NCI-H2107 (cell line): Measurements from ENCODE around the gene CD300A.

Experiments used
- DNase-seq: peaks from one replicate; lab custom pipeline; 2025; lab: John Stamatoyannopoulos, UW

The CD300A gene

DNA sequence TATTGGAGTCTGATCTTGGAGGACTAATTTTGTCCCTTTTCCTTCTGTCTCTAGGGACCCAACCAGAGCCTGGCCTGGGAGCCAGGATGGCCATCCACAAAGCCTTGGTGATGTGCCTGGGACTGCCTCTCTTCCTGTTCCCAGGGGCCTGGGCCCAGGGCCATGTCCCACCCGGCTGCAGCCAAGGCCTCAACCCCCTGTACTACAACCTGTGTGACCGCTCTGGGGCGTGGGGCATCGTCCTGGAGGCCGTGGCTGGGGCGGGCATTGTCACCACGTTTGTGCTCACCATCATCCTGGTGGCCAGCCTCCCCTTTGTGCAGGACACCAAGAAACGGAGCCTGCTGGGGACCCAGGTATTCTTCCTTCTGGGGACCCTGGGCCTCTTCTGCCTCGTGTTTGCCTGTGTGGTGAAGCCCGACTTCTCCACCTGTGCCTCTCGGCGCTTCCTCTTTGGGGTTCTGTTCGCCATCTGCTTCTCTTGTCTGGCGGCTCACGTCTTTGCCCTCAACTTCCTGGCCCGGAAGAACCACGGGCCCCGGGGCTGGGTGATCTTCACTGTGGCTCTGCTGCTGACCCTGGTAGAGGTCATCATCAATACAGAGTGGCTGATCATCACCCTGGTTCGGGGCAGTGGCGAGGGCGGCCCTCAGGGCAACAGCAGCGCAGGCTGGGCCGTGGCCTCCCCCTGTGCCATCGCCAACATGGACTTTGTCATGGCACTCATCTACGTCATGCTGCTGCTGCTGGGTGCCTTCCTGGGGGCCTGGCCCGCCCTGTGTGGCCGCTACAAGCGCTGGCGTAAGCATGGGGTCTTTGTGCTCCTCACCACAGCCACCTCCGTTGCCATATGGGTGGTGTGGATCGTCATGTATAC, 26.5 kb upstream of the CD300A start:
- DNase-seq, result no peak

DNA sequence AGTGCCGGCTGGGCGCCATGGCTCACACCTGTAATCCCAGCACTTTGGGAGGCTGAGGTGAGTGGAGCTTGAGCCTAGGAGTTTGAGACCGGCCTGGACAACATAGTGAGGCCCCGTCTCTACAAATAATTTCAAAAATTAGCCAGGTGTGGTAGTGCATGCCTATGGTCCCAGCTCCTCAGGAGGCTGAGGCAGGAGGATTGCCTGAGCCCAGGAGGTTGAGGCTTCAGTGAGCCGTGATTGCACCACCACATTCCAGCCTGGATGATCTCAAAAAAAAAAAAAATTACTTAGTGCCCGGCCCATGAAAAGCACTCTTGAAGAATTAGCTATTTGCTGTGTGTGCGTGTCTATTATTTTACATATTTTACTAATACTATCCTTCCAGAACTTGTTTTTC, 24.9 kb upstream of the CD300A start:
- DNase-seq, result no peak

DNA sequence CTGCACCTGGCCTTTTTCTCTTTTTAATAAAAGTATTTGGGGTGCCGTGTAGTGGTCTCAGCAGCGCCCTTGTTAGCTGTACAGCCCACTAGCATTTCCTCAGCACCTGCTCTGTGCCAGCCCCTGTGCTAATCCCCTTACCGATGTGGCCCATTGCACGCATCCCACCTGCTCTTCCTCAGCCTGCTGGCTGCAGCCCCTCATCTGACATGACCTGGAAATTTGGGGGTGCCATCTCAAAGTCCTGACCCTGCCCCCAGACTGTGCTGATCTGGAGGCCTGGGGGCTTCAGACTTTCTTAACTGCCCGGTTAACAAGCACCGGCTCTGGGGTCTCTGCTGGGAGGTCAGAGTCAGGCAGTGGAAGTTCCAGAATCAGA, 24.2 kb upstream of the CD300A start:
- DNase-seq, result no peak

DNA sequence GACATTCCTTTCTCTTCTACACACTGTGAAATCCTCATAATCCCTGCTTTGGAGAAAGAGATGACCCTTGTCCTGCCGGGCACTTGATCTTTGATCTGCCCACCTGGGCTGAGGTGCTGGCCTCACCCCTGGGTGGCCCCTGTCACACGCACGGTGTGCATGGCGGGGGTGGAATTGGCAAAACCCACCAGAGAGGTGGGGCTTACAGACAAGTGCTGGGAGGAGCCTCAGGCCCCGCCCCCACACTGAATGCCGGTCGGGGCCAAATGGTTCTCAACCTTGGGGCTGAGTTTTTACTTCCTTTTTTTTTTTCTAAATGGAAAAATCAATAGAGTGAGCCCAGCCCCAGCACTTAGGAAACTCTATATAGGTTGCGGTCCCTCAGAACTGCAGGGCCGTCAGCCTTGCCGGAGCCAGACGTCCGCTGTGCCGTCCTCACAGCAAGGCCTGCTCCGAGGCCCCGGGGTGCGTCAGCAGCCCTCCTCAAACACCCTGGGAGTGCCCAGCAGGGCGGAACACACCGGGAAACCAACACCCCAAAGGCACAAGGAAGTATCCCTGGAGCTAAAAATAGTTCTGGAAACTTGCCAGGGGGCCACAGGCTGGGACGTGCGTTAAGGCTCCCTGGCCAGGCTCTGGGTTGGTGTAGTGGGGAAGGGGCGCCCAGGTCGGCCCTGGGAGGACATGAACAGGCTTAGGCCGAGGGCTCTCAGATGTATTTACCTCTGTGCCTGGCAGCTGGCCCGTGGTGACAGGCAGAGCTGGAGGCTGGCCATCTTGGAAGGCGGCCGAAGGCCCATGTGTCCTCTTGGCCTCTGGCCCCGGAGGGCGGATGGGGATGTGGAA, 23.5 kb upstream of the CD300A start:
- DNase-seq, result peak; percentile 75

DNA sequence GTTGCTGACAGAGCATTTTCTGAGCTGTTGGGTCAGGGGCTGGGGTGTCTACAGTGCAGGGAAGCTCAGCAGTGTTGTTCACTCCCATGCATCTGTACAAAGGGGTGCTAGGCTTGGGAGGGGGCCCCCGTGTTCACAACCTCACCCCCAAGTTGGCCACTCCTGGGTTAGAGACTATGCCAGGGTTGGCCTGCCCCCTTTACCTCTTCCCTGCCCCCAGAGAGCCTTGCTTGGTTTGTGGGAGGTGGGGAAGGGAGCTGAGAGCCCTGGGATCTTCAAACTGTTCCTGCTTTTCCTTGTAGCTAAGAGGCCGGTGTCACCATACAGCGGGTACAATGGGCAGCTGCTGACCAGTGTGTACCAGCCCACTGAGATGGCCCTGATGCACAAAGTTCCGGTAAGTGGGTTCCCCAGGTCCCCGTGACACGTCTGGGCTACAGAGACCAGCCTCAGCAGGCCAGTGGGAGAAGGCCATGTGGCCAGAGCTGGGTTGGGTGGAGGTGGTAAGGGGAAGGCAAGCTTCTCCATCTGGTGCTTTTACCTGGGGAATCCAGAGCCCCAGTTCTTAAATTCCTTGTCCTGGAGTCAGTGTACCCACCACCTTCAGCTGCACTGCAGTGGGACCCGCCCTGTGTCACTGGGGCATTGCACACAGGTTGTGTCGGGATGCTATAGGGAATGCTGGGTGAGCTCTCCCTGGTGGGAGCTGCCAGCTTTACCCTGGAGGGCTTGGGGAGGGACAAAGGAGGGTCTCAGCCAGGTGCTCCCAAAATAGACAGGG, 22.7 kb upstream of the CD300A start:
- DNase-seq, result no peak

DNA sequence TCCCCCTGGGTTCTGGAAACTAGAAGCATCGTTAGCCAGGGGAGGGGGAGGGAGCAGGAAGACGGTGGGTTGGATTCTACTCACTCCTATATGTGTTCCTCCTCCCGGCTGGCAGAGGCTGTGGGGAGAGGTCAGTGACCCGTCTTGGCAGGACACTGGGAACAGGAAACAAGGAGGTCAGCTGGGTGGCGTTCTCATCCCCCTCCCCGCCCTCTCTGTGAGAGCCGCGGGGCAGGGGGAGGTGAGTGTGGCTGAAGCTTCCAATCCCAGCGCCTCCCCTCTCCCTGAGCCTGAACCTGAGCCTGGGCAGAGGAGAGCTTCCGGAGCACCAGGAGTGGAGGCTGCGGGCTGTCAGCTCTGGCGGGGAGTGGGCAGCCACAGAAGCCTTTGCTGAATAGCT, 22.0 kb upstream of the CD300A start:
- no peak for DNase-seq

DNA sequence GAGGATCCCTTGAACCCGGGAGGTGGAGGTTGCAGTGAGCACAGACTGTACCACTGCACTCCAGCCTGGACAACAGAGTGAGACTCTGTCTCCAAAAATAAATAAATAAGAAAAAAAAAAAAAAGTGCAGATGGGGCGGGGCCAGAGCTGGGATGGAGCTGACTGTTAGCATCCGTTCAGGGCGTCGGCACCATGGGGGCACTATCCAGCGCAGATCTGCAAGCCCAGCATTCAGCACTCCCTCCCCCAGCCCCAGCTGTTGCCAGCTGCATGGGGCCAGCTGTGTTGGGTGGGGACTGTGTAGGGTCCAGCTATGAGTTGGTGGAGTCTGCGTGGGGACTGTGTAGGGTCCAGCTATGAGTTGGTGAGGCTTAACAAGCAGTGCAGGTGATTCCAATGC, 21.3 kb upstream of the CD300A start:
- no peak for DNase-seq

DNA sequence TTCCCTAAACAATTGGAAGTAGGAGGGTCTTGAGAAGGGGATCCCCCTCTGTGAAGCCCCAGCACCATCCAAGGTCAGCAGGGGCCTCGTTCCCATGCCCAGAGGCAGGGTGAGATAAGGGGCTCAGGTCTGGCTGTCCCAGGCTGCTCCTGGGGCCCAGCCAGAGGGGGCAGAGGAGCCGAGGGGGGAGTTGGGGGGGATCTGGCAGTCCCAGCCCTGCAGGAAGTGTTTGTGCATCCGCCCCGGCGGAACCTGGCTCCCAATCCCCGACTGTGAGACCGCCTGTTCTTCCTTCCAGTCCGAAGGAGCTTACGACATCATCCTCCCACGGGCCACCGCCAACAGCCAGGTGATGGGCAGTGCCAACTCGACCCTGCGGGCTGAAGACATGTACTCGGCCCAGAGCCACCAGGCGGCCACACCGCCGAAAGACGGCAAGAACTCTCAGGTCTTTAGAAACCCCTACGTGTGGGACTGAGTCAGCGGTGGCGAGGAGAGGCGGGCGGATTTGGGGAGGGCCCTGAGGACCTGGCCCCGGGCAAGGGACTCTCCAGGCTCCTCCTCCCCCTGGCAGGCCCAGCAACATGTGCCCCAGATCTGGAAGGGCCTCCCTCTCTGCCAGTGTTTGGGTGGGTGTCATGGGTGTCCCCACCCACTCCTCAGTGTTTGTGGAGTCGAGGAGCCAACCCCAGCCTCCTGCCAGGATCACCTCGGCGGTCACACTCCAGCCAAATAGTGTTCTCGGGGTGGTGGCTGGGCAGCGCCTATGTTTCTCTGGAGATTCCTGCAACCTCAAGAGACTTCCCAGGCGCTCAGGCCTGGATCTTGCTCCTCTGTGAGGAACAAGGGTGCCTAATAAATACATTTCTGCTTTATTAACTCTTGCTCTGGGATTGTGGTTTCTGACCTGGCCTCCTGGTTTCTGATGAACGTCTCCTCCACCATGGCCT, 19.6 kb upstream of the CD300A start:
- DNase-seq, result no peak

DNA sequence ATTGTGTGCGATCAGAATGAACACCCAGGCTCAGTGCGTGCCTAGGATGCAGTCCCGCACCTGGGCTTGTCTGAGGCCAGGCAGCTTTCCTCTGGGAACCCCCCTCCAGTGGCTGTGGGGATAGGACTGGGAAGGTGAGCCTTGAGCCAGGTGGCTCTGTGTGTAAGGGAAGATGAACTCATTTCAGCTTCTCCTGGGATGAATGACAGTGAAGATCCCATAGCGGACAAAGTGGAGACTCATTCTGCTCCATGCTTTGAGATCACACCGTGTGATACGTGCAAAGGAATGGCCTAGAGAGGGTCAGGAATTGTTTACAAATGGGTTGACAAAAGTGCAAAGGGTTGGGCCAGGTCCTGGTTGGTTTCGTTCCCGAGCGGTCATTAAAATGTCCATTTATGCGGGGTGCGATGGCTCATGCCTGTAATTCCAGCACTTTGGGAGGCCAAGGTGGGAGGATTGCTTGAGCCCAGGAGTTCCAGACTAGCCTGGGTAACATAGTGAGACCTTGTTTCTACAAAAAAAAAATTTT, 18.7 kb upstream of the CD300A start:
- no peak for DNase-seq

DNA sequence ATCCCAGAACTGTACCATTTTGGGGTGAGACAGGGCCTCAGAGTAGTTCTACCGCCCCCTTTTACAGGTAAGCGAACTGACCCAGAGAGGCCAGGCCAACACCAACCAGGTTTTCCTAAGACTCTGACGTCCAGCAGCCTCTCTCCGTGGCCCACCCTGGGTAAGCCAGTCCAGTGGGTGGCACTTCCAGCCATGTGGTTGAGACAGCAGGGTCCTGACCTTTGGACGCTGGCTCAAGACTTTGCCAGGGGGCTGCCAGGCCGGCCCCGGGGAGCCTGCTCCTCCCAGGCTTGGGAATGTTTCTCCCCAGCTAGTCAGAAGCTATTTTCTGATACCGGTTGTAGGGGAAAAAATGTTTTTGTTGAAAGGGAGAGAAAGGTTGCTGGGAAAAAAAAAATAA, 17.7 kb upstream of the CD300A start:
- no peak for DNase-seq

DNA sequence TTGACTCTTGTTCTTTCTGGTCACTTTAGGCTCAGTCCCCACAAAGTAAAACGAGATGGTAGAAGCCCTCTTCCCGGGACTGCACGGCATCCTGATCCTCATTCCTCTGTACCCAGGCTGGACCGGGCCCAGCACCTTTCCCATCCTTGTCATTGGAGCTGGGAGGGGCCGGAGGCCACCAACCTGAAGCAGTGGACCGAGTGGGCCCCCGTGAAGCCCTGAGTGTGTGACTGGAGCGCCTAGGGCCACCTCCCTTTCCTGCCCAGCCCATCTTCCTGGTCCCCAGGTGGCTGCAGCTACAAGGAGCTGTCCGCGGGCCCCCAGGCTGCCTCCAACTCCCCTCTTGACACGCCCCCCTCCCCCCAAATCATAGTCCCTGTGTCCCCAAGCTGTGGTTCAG, 17.1 kb upstream of the CD300A start:
- DNase-seq, result no peak

DNA sequence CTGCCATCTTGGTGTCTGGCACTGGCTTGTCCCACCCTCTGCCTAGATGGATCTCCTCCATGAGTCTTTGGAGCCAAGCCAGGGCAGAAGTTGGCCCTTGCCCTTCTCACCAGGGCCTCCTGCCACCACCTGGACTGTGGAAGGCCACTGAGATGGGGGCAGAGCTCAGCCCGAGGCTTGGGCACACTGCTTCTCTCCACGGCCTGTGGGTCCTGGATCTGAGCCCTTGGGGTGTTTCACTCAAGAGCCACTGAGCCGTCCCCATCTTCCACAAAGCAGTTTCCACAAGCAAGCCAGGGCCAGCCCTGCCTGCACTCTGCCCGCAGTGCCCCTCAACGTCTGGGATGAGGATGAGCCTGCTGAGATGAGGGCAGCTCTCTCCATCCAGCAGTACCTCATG, 16.7 kb upstream of the CD300A start:
- no peak for DNase-seq

DNA sequence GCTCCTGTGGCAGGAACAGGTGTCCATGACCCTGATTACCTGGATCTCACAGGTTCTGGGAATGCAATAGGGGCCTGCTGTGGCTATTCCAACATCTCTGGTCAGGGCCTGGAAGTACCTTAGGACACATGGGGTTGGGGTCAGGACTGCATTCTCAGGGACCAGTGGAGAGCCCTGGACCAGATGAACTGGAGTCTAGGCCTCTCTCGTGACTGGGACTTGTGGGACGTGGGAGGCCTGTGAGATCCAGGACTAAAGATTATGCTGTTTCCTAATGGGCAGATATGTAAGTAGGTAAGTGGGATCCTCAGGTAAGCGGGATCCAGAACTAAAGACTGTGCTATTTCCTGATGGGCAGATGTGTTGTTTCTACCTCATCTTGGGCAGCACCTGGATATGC, 16.2 kb upstream of the CD300A start:
- no peak for DNase-seq

DNA sequence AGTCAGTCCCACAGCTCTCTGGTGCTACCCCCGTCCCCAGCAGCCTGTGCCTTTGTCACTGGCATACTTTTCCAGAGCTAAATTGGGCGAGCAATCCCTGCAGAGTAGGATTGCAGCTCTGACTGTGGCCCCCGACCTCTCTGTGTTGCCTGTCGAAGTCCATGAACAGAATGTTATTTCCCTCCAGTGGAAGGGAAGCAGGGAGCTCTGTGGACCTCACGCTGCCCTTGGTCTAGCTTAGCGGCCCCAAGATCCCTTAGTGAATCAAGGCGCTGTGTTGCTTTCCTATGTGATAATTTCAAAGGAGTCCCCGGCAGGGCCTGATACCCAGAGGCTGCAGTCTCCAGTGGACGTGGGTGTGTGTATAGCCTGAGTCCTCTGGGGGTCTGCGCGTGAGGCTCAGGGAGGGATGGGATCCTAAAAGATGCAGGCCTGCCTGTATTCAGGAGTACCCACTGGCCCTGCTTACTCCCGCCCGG, 15.5 kb upstream of the CD300A start:
- no peak for DNase-seq

DNA sequence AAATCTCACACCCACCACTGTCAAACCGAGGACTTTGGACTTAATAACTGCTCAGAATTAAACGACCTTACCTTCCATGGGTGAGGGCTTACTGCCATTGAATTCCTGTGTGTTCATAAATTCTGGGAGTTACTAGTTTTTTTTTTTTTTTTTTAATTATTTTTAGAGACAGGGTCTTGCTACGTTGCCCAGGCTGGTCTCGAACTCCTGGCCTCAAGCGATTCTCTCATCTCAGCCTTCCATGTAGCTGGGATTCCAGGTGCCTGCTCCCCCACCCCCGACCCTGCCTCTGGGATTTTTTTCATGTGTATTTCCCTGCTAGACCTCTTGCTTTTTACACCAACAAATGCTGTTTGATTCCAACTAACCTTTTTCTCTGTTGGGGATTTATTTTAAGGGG, 14.9 kb upstream of the CD300A start:
- DNase-seq, result no peak

DNA sequence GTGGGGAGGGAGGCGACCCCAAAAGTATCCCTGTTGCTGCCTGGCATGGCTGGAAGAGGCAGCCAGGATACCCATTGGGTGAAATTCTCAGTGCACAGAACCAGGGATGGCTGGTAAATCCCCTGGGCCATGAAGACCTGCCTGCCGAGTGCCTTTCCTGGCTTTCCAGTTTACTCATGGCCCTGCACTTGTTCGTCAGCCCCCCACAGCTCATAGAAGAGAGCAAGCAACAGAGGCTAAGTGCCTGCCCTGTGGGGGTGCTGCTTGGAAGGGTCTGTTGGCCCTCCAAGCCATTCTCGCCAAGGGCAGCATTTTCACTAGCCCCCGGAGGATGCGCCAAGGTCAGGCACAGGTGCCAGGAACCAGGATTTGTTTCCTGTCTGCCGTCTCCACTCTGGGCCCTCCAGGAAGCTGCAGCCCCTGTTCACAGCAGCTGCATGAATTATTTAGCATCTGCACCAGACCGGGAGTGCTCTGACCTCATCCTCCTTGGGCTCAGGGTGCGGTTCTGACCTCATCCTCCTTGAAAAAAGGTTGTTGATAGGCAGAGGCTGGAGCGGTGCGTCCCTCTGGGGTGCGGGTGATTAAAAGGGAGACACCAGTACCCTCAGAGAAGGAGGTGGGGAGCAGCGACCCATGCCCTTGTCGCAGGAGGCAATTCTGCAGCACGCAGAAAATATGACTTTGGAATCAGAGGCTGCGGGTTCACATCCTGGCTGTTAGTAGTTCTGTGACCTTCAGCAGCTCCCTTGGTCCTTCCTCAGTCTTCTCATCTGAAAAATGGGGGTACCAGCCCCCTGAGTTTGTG, 14.2 kb upstream of the CD300A start:
- no peak for DNase-seq

DNA sequence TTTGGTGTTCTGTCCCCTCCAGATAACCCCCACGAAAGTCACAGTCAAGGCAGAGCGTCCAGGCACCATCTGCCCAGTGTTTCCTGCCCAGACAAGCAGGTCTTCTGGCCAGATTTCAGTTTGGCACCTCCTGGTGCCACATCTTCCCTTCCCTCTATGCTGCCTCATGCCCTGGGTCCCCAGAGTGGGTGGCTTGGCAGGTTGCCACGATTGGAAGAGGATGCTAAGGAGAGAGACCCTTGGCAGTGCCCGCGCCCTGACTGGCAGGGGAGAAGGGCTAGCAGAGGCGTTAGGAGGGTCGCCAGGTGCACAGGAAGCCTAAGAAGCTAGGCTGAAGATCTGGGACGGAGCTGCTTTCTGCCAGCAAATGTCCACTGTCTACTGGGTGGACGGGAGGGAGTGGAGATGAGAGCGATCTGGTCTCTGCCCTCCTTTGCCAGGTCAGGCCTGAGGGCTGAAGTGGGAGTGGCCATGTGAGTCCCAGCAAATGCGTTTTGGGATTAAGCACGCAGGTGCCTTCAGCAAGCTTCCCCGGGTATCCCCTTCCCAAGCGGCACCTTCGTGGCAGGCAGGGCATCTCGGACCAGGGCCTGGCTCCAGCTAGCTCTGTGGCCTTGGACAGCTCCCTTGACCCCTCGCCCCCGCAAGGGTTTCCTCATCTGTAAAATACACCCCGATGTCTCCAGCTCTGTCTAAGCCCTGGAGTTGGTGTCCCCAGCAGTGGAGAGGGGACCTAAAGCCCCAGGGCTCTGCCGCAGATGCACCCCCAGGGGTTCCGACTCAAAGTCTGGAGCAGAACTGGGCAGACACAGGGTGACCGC, 13.4 kb upstream of the CD300A start:
- DNase-seq, result no peak

DNA sequence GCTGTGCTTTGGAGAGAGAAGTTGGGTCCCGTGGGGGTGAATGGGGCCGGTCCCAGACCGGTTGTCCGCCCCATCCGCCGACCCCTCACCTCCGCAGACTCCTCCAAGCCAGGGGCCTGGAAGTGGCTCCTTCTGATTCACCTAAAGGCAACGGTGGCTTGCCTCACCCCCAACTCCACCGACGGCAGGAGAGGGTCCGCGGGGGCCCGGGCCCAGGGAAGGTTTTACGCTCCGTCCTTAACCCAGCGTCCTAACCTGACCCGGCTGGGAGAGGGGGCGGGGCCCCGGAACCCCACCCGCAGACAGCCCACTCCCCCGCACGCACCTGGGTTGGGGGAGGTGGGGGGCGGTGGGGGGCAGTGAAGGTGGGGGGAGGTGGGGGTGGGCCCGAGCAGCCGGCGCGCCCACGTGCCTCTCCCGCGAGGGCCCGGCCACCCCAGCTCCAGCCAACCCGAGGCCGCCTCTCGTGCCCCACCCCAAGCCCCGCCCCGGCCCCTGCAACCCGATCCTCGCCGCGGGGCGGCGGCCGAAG, 12.7 kb upstream of the CD300A start:
- no peak for DNase-seq
